B cell (primary cell): ENCODE measurements around the gene PEPD. TPM values are rescaled to one million over a fixed set of nuclear protein-coding genes. Genes with fewer than 3 reads are reported as not detected.

ENCODE experiments used
- ATAC-seq: fragments of 200-7000 bp; cut with Tn5 transposase; one replicate; pipeline ENCODE4 v1.10.0; 2021; ENCODE audit warnings: low read depth, mild to moderate bottlenecking, moderate number of reproducible peaks, moderate library complexity
- CTCF ChIA-PET: fragments of 350-600 bp; sonication (Branson Sonifier 250); formaldehyde crosslinking; loops from one replicate; lab custom pipeline; 2021; ENCODE audit warnings: antibody characterized with exemption, inconsistent platforms; lab: Charles Lee
- POLR2A ChIA-PET: fragments of 350-600 bp; sonication (Branson Sonifier 250); formaldehyde crosslinking; loops from one replicate; lab custom pipeline; 2021; ENCODE audit warnings: antibody characterized with exemption; lab: Charles Lee
- DNase-seq: peaks from one replicate; pipeline ENCODE4 v3.0.0; 2013
- H2AFZ ChIP-seq: 2 replicates; pipeline ENCODE4 v1.6.1; 2012; ENCODE audit warnings: mild to moderate bottlenecking, low read depth, low read length; ENCODE audit not compliant: insufficient read depth, poor library complexity, severe bottlenecking
- H3K27ac ChIP-seq, 2 donors: 1 replicate in 1 of 2; 2 replicates in 1 of 2; pipeline ENCODE4 v1.5.1; 2012 to 2013; ENCODE audit warnings: low read length in 2 of 2, mild to moderate bottlenecking in 2 of 2, moderate library complexity in 1 of 2
- H3K27me3 ChIP-seq, 4 experiments: fragments of 200-600 bp in 1 of 4; sonication (generic) in 1 of 4; replicated peaks in 1 of 4; 1 replicate in 2 of 4; 2 replicates in 2 of 4; pipeline versions ENCODE4 v1.6.1 to v1.7.0; 2013 to 2016; ENCODE audit warnings: low read length in 3 of 4, mild to moderate bottlenecking in 2 of 4, mixed read lengths in 1 of 4, moderate library complexity in 1 of 4; ENCODE audit not compliant: insufficient read depth in 4 of 4, control insufficient read depth in 3 of 4; ENCODE audit errors: control extremely low read depth in 1 of 4
- H3K36me3 ChIP-seq, 2 experiments: replicated peaks in 1 of 2; 1 replicate in 1 of 2; 2 replicates in 1 of 2; pipeline versions ENCODE4 v1.6.1 to v1.7.1; 2013; ENCODE audit warnings: low read length in 1 of 2; ENCODE audit not compliant: insufficient read depth in 2 of 2, control insufficient read depth in 1 of 2; ENCODE audit errors: control extremely low read depth in 1 of 2, extremely low read depth in 1 of 2
- H3K4me1 ChIP-seq, 2 donors: fragments of 200-600 bp in 1 of 2; sonication (generic) in 1 of 2; 1 replicate in 1 of 2; 2 replicates in 1 of 2; pipeline versions ENCODE4 v1.5.1 to v1.6.1; 2013 to 2017; ENCODE audit warnings: low read length in 2 of 2; ENCODE audit not compliant: control insufficient read depth in 2 of 2, insufficient read depth in 2 of 2
- H3K4me2 ChIP-seq: replicated peaks from 2 replicates; pipeline ENCODE3; 2012; ENCODE audit warnings: mild to moderate bottlenecking, low read depth, low read length; ENCODE audit not compliant: poor library complexity, severe bottlenecking
- H3K4me3 ChIP-seq, 5 experiments: fragments of 200-600 bp in 1 of 5; sonication (generic) in 1 of 5; 1 replicate in 3 of 5; 2 replicates in 2 of 5; pipeline versions ENCODE4 v1.5.1 to v1.7.0; 2011 to 2016; ENCODE audit warnings: low read length in 4 of 5, mild to moderate bottlenecking in 4 of 5, low read depth in 2 of 5, control low read depth in 1 of 5, moderate library complexity in 1 of 5; ENCODE audit not compliant: insufficient read depth in 1 of 5; ENCODE audit errors: control extremely low read depth in 1 of 5, extremely low read depth in 1 of 5
- H3K79me2 ChIP-seq: fragments of 200-600 bp; sonication (generic); one replicate; pipeline ENCODE4 v1.6.0; 2016; ENCODE audit warnings: low read length; ENCODE audit not compliant: control insufficient read depth, insufficient read depth
- H3K9ac ChIP-seq: fragments of 200-600 bp; sonication (generic); 2 replicates; pipeline ENCODE4 v1.6.1; 2017; ENCODE audit warnings: mild to moderate bottlenecking, low read length, moderate library complexity
- H3K9me3 ChIP-seq, 3 donors: one replicate each; pipeline versions ENCODE4 v1.6.1 to v1.7.1; 2013; ENCODE audit warnings: low read length in 2 of 3; ENCODE audit not compliant: control insufficient read depth in 2 of 3, insufficient read depth in 1 of 3; ENCODE audit errors: control extremely low read depth in 1 of 3
- H4K20me1 ChIP-seq: 2 replicates; pipeline ENCODE4 v1.6.0; 2012; ENCODE audit warnings: mild to moderate bottlenecking, low read length; ENCODE audit not compliant: insufficient read depth, control insufficient read depth, poor library complexity, severe bottlenecking
- H3K27ac Mint-ChIP-seq: one replicate; pipeline ENCODE4 v1.8.0; 2021; ENCODE audit warnings: mixed read lengths
- H3K27me3 Mint-ChIP-seq: one replicate; pipeline ENCODE4 v1.8.0; 2021; ENCODE audit warnings: mixed read lengths
- H3K4me1 Mint-ChIP-seq: one replicate; pipeline ENCODE4 v1.8.0; 2021; ENCODE audit warnings: mixed read lengths
- H3K4me3 Mint-ChIP-seq: one replicate; pipeline ENCODE4 v1.8.0; 2021; ENCODE audit warnings: mixed read lengths
- H3K9me3 Mint-ChIP-seq: one replicate; pipeline ENCODE4 v1.8.0; 2022; ENCODE audit warnings: mixed read lengths; ENCODE audit not compliant: insufficient read depth
- EZH2 ChIP-seq: IDR thresholded peaks from 2 replicates; pipeline ENCODE4 v1.6.1; 2012; ENCODE audit warnings: borderline replicate concordance, low read depth, mild to moderate bottlenecking, moderate library complexity, low read length; ENCODE audit not compliant: insufficient read depth, poor library complexity, severe bottlenecking
- WGBS: methylation state at CpG from one replicate; pipeline ENCODE4 v1.1.5; 2013; ENCODE audit warnings: missing lambda C conversion rate; ENCODE audit not compliant: insufficient coverage; 5-methylcytosine and 5-hydroxymethylcytosine counted together
- intact Hi-C: fragments of 100-400 bp; cut with micrococcal nuclease; formaldehyde crosslinking; loops from one replicate; pipeline ENCODE4 v1.10.0; 2022
- polyA plus RNA-seq: library from polyadenylated mRNA; depleted of rRNA; stranded (reverse); fragments of >200 nt; gene quantifications from 2 replicates; pipeline ENCODE4 v1.2.3, GENCODE V29; 2012
- total RNA-seq, 2 donors: library from RNA; stranded (reverse); fragments of 120-200 nt in 1 of 2; gene quantifications; 1 replicate in 1 of 2; 2 replicates in 1 of 2; pipeline versions ENCODE4 v1.2.3 to v1.2.4, GENCODE V29; 2013 to 2022
- TF ChIP-seq, protein P1 (sequence below): fragments of 200-600 bp; IDR thresholded peaks from one replicate; pipeline ENCODE4 v1.8.0; 2022; ENCODE audit warnings: antibody characterized with exemption, mild to moderate bottlenecking

The PEPD gene
- total and polyA plus RNA-seq, 2 donors (not counting 1 experiment from before 2014, with no cell fraction given), result 36.4 to 42.7 TPM

DNA sequence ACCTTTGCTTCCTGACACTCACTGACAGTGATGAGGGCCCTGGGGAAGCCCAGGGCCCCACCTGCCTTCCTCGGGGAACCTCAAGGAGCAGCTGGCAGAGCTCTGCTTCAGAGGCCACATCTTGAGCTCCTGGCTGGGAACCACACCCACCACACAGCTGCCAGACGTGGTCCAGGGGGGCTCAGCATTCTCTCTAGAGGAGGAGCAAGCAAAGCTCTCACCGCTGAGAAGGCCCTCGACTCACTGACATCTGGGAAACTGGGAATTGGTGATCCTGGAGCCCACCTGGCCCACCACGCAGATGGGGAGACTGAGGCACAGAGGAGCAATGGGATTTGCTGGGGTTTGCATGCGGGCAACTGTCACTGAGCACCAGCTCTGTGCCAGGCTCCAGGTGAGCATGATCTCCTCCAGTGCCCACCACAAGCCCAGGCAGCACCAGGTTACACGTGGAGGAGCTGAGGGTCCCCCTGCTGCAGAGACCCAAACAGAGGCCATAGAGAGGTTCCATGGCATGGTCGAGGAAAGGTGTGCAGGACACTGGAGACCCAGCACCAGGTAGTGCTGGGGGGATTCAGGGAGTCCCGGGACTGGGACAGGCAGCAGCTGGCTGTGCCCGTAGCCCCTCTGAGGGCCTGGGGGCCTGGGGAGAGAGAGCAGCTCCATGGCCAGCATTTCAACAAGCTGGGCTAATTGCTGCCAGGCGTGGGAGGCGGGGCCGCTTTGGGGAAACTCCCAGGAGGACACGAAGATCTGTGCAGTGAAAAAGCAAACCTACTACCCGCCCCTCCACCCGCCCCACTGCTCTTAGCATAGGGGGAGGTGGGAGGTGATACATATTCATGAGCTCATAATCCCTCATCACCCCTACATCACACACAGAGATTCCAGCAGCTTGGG, 33.4 kb downstream of the PEPD start:
- ATAC-seq (no peak), DNase-seq (no peak)
- no peaks in the 10 kb centered on the region for H3K79me2 ChIP-seq
- no peak overlapping the region for H3K4me3 ChIP-seq
- 90% methylated on average over 9 of the region's 16 CpGs for WGBS
- Mint-ChIP-seq H3K4me1 (no peaks in the 10 kb centered on the region), H3K4me3 (no peak overlapping the region), H3K27me3 (no peaks in the 10 kb centered on the region), H3K9me3 (peaks cover 5% of the 10 kb centered on the region), H3K27ac (no peak overlapping the region)
- intact Hi-C loops, result no loop called here
- ChIA-PET CTCF (no interaction called here), POLR2A (no interaction called here)
- no peak overlapping the region for H3K4me2 ChIP-seq
- H3K4me1 ChIP-seq, result no peaks in the 10 kb centered on the region
- H3K27me3 ChIP-seq, result no peaks in the 10 kb centered on the region
- peaks cover 0 to 12% (median 0%) of the 10 kb centered on the region in 3 donors for H3K9me3 ChIP-seq
- no peak overlapping the region for H2AFZ ChIP-seq
- TF ChIP-seq, protein P1, sequence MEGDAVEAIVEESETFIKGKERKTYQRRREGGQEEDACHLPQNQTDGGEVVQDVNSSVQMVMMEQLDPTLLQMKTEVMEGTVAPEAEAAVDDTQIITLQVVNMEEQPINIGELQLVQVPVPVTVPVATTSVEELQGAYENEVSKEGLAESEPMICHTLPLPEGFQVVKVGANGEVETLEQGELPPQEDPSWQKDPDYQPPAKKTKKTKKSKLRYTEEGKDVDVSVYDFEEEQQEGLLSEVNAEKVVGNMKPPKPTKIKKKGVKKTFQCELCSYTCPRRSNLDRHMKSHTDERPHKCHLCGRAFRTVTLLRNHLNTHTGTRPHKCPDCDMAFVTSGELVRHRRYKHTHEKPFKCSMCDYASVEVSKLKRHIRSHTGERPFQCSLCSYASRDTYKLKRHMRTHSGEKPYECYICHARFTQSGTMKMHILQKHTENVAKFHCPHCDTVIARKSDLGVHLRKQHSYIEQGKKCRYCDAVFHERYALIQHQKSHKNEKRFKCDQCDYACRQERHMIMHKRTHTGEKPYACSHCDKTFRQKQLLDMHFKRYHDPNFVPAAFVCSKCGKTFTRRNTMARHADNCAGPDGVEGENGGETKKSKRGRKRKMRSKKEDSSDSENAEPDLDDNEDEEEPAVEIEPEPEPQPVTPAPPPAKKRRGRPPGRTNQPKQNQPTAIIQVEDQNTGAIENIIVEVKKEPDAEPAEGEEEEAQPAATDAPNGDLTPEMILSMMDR, result no peak
- TF ChIP-seq EZH2, result no peak
- no peaks in the 10 kb centered on the region for H3K36me3 ChIP-seq
- H3K27ac ChIP-seq, result no peak overlapping the region
- no peaks in the 10 kb centered on the region for H4K20me1 ChIP-seq
- no peak overlapping the region for H3K9ac ChIP-seq
